NCI-H1092 treated with DMSO at 0.1 percent for 48 hours (cell line): Measurements from ENCODE around the gene NFS1.
"Not testable (repeated sequence)": the region's sequence is repeated elsewhere in the genome, so short reads cannot be mapped to it uniquely, and the experiment has no call there.

ENCODE experiments used
- DNase-seq: peaks from one replicate; lab custom pipeline; 2025; lab: John Stamatoyannopoulos, UW

NFS1 gene

DNA sequence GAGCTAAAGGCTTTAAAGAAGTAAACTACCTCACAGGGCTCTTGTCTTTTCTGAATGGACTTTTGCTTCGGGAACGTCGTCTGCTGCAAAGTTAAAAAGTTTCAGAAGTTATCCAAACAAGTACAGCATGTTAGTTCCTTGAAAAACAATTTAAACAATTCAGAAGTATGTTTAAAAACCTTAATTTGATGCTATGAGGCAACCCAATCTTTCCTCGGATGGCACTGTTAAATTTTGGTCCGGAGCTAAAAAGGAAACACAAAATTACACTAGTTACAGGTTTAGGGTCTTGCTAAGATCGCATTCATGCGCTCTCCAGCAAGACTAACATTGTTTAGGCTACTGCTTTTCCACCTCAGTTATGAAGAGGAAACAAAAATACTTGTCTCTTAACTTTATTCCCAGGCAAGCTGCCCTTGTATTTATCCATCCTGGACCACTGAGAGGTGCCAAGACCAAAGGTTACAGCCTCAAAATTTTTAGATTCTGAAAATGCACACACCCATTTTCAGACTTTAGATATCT is 30.2 kb upstream of the NFS1 start:
- DNase-seq: no peak

GRCh38 chr20:35726842-35727711 is 27.9 kb upstream of the NFS1 start:
- DNase-seq: no peak

- no peak for DNase-seq
These were observed 25.4 kb upstream of the NFS1 start for GRCh38 chr20:35724321-35725230.

DNA sequence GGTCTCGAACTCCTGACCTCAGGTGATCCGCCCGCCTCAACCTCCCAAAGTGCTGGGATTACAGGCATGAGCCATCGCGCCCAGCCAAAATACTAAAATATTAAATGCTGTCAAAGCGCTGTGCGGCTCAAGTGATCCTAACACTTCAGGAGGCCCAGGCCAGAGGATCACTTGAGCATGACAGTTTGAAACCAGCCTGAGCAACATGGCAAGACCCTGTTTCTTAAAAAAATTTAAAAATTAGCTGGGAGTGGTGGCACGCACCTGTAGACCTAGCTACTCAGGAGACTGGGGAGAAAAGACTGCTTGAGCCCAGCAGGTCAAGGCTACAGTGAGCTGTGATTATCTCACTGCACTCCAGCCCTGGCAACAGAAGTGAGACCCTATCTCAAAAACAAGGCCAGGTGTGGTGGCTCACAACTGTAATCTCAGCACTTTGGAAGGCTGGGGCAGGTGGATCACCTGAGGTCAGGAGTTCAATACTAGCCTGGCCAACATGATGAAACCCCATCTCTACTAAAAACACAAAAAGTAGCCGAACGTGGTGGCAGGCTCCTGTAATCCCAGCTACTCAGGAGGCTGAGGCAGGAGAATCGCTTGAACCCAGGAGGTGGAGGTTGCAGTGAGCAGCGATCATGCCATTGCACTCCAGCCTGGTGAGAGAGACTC is 24.6 kb upstream of the NFS1 start:
- not testable (repeated sequence) for DNase-seq

DNA sequence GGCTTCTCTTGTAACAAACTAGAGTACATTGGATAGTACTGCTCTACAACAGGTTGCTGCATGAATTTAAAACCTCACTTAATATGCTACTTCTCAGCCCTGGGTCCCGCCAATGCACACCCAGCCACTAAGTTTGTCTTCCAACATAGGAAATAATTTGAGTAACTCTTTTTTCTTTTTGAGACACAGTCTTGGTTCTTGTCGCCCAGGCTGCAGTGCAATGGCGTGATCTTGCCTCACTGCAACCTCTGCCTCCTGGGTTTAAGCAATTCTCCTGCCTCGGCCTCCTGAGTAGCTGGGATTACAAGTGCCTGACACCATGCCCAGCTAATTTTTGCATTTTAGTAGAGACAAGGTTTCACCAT is 24.1 kb upstream of the NFS1 start:
- not testable (repeated sequence) for DNase-seq

GRCh38 chr20:35721621-35722020 is 22.5 kb upstream of the NFS1 start:
- DNase-seq: no peak

DNA sequence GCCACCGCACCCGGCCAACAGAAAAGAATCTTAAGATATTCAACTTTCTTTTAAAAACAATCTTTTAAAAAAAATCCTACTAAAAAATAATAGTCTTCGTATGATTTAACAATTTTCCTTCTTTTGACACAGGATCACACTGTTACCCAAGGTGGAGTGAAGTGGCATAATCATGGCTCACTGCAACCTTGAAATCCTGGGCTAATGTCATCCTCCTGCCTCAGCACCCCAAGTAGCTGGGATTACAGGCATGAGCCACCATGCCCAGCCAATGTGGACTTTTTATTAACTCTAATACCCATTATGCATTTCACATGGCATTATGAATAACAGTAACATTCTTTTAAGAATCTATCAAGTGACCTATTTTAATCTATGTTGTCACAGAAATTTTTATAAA is 22.1 kb upstream of the NFS1 start:
- no peak for DNase-seq

GRCh38 chr20:35720165-35721123 is 21.3 kb upstream of the NFS1 start:
- no peak for DNase-seq

DNA sequence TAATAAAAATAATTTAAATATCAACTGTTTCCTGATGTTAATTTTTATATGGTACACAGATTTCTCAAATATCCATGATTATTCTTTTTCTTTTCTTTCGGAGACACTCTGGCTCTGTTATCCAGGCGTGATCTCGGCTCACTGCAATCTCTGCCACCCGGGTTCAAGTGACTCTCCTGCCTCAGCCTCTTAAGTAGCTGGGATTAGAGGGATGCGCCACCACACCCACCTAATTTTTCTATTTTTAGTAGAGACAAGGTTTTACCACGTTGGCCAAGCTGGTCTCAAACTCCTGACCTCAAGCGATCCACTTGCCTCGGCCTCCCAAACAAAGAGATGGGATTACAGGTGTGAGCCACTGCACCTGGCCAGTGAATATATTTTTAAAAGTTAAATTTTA is 20.6 kb upstream of the NFS1 start:
- no peak for DNase-seq

DNA sequence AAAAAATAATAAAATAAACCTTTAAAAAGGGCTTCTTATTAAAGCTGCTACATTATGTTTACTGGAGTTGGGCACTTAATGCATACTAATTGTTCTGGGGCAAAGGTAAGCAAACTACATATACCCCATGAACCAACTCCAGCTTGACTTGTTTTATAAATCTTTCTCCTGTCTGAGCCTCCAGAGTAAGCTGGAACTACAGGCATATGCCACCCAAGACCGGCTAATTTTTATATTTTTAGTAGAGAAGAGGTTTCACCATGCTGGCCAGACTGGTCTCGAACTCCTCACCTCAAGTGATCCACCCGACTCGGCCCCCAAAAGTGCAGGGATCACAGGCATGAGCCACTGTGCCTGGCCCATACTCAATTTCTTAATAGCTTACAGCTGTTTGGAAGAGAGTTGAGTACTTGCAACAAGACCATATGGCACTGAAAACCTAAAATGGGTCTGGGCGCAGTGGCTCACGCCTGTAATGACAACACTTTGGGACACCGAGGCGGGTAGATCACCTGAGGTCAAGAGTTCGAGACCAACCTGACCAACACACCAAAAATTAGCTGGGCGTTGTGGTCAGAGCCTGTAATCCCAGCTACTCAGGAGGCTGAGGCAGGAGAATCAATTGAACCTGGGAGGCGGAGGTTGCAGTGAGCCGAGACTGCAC is 20.0 kb upstream of the NFS1 start:
- DNase-seq: no peak

- not testable (repeated sequence) for DNase-seq
These were observed 19.2 kb upstream of the NFS1 start for GRCh38 chr20:35718321-35718720.

GRCh38 chr20:35716330-35716729 is 17.2 kb upstream of the NFS1 start:
- DNase-seq: no peak

DNA sequence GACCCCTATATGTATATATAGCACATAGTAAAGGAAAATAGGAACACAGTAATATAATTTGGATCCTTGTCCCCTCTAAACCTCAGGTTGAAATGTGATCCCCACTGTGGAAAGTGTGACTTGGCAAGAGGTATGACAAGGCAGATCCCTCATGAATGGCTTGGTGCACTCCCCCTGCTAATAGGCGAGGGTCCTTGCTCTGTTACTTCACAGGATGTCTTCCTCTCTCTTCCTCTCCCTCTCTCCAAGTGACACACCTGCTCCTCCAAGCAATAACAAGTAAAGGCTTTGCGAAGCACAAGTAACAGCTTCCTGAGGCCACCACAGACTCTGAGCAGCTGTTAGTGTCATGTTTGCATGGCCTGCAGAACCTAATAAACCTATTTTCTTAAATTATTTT is 16.5 kb upstream of the NFS1 start:
- DNase-seq: no peak

DNA sequence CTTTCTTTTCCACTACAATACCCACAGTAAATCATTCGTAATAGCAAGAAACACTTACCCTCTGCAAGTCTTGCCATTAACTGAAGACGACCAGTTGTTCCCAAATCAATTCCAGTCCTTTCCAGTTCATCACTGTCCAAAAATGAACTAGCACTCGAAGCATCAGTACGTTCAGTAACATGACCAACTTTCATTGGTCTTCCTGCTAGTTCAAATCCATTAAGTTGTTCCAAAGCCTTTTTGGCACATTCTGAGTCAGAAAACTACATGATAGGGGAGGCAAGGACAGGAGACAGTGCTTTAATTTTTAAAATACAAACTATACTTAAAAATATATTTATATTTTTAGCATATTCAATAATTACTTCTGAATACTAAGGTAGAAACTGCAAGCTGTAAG is 15.0 kb upstream of the NFS1 start:
- no peak for DNase-seq

GRCh38 chr20:35713120-35713519 is 14.0 kb upstream of the NFS1 start:
- not testable (repeated sequence) for DNase-seq

DNA sequence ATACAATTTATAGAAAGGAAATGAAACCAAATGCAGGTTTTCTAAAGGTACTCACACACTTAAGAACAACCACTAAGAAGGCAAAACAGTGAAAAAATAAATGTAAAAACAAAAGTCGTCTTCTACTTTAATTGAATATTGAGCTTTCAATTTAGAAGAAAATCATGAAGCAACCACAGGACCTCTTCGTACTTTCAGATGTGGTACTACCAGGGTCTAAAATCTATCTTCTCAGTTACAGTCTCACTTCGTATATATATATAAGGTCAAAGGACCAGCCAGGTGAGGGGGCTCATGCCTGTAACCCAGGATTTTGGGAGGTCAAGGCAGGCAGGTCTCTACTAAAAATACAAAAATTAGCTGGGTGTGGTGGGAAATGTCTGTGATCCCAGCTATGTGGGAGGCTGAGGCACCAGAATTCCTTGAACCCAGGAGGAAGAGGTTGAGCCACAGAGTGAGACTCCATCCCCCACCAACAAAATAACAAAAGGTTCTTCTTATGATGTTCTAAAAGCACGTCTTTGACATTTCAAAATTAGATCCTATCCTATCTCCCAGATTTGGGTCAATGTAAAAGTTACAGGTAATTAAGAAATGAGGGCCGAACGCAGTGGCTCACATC is 12.5 kb upstream of the NFS1 start:
- no peak for DNase-seq

GRCh38 chr20:35710884-35711587 is 11.9 kb upstream of the NFS1 start:
- DNase-seq: no peak

- no peak for DNase-seq
These were observed 10.9 kb upstream of the NFS1 start for GRCh38 chr20:35710039-35710438.

DNA sequence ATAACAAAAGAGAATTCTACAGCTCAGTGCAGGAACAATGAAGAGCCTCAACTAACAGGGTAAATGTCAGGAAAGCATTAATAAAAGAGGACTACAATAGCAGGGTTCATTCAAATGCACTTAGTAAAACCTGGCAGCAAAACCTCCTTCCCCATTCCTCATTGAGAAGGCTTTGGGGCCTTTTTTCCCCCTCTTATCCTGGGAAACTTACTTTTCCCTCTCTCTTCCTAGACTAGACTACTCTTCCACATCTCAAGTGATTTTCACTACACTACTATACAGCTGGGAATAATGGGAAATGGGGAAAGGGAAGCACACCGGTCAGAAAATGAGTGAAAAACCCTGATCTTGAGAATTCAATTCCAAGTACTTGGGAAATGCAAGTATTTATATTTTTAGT is 10.1 kb upstream of the NFS1 start:
- no peak for DNase-seq
